ENCODE results near the gene STK16. TPM values are rescaled to one million over a fixed set of nuclear protein-coding genes. Genes with fewer than 3 reads are reported as not detected.

STK16 gene
- total and polyA plus RNA-seq, 12 donors: 12.9 to 26.7 (median 19.7) TPM

- WGBS, 2 donors: 90 to 92% methylated on average over 7 of the region's 7 CpGs
Measured at GRCh38 chr2:219204425-219205164, 40.7 kb upstream of the STK16 start.

GRCh38 chr2:219205165-219205538 is 40.1 kb upstream of the STK16 start:
- Histone ChIP-seq H3K4me3 (no peak overlapping the region), H3K36me3 (peaks cover 0 to 27% (median 17%) of the 10 kb centered on the region in 9 donors), H3K27me3 (no peaks in the 10 kb centered on the region), H3K4me1 (peaks cover 8 to 25% (median 20%) of the 10 kb centered on the region in 9 donors), H3K9me3 (peaks cover 0 to 2% (median 0%) of the 10 kb centered on the region in 11 donors), H3K27ac (no peak overlapping the region)
- TF ChIP-seq, protein P1, sequence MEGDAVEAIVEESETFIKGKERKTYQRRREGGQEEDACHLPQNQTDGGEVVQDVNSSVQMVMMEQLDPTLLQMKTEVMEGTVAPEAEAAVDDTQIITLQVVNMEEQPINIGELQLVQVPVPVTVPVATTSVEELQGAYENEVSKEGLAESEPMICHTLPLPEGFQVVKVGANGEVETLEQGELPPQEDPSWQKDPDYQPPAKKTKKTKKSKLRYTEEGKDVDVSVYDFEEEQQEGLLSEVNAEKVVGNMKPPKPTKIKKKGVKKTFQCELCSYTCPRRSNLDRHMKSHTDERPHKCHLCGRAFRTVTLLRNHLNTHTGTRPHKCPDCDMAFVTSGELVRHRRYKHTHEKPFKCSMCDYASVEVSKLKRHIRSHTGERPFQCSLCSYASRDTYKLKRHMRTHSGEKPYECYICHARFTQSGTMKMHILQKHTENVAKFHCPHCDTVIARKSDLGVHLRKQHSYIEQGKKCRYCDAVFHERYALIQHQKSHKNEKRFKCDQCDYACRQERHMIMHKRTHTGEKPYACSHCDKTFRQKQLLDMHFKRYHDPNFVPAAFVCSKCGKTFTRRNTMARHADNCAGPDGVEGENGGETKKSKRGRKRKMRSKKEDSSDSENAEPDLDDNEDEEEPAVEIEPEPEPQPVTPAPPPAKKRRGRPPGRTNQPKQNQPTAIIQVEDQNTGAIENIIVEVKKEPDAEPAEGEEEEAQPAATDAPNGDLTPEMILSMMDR (IDR thresholded peaks at IDR 0.05): no peak
- ATAC-seq: no peak
- intact Hi-C loops (cut with DNase I): loop anchor here in 2 of 10 donors (5.0 kb wide), 2 partner anchors 33 to 43 kb away; partner anchors contain the start of genes NHEJ1 (in 1 of the 2) and SLC23A3 (in 1 of the 2)
- DNase-seq: no peak
- WGBS, 2 donors: 84 to 86% methylated on average over 5 of the region's 5 CpGs

More at GRCh38 chr2:219204425-219205164, 40.7 kb upstream of the STK16 start:
- intact Hi-C loops (cut with DNase I): loop anchor here in 2 of 10 donors (5.0 kb wide), 2 partner anchors 32 to 42 kb away; partner anchors contain the start of genes NHEJ1 (in 1 of the 2) and SLC23A3 (in 1 of the 2)
- TF ChIP-seq, protein P1 (IDR thresholded peaks at IDR 0.05): no peak
- no peak overlapping the region for H3K4me3 ChIP-seq
- peaks cover 8 to 25% (median 20%) of the 10 kb centered on the region in 9 donors for H3K4me1 ChIP-seq
- ATAC-seq: no peak
- peaks cover 0 to 21% (median 12%) of the 10 kb centered on the region in 9 donors for H3K36me3 ChIP-seq
- H3K27me3 ChIP-seq: peaks cover 0 to 2% (median 0%) of the 10 kb centered on the region in 7 donors
- no peak overlapping the region for H3K27ac ChIP-seq
- DNase-seq: no peak
- peaks cover 0 to 2% (median 0%) of the 10 kb centered on the region in 11 donors for H3K9me3 ChIP-seq

- peak overlapping the region; percentile 80 to 99 (median 95) for H3K27ac ChIP-seq
- H3K4me1 ChIP-seq: peaks cover 8 to 25% (median 20%) of the 10 kb centered on the region in 9 donors
- H3K4me3 ChIP-seq: peak overlapping the region; percentile 33 to 82 (median 70)
- 17 to 20% methylated on average over 7 of the region's 7 CpGs for whole genome bisulfite sequencing, 2 donors
- TF ChIP-seq, protein P1 (IDR thresholded peaks at IDR 0.05): no peak
- H3K9me3 ChIP-seq: peaks cover 0 to 2% (median 0%) of the 10 kb centered on the region in 11 donors
- intact Hi-C loops (cut with DNase I): loop anchor here in 7 of 10 donors (1.0 to 5.0 kb wide), 9 partner anchors 12 to 73 kb away; partner anchors contain the start of genes CNPPD1 (in 2 of the 7), NHEJ1 (in 2 of the 7), ABCB6 (in 1 of the 7) and DNAJB2 (in 1 of the 7)
- ATAC-seq: no peak
- peaks cover 0 to 35% (median 17%) of the 10 kb centered on the region in 9 donors for H3K36me3 ChIP-seq
- DNase-seq: no peak
- H3K27me3 ChIP-seq: no peaks in the 10 kb centered on the region
Measured at GRCh38 chr2:219205981-219206327, 39.3 kb upstream of the STK16 start.

DNA sequence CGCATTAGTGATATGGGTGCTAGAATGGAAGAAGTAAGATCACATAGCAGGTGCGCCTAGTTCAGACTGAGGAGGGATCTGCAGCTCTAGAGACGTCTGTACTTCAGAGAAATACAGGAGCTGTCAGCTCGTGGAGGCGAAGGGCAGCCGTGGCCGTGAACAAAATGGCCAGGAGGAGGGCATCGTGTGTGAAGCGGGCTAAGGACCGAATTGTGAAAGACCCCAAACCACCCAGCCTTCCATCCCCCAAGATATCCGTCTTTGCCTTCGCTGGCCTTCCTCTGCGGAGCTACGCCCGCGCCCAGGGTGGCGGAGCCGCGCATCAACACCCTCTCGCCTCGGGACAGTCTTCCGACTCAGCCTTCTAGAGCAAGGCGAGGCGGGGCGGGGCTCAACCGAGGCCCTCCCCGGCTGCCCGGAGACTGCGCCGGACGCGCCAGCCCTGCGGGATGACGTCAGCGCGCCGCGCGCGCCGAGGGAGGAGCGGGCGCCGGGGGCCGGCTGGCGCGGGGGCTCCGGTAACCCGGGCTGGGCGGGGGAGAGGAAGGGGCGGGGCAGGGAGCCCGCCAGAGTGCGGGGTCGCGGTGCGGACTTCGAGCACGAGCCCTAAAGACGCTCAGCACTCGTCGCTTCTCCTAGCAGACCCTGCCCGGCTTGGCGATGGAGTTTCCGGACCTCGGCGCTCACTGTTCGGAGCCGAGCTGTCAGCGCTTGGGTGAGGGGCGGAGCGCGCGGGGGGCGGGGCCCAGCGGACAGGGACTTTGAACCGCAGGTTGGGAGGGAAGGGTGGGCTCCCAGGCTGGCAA is 38.7 kb upstream of the STK16 start, which contains the start of gene ZFAND2B:
ZFAND2B (plus strand) TSS at position 455 of the 806 bp plus-strand sequence; CDS start at position 661, 206 bp downstream.
- TF ChIP-seq, protein P1 (IDR thresholded peaks at IDR 0.05): peak in 1 of 9 donors; percentile 7
- intact Hi-C loops (cut with DNase I): loop anchor here in 7 of 10 donors (1.0 to 5.0 kb wide), 9 partner anchors 12 to 72 kb away; partner anchors contain the start of genes CNPPD1 (in 2 of the 7), NHEJ1 (in 2 of the 7), ABCB6 (in 1 of the 7) and DNAJB2 (in 1 of the 7)
- H3K36me3 ChIP-seq: peaks cover 0 to 40% (median 17%) of the 10 kb centered on the region in 9 donors
- H3K27me3 ChIP-seq: no peaks in the 10 kb centered on the region
- DNase-seq (peak; percentile 94 to 96), ATAC-seq (peak; percentile 97 to 99 (median 98))
- H3K9me3 ChIP-seq: peaks cover 0 to 2% (median 0%) of the 10 kb centered on the region in 11 donors
- peaks cover 8 to 30% (median 20%) of the 10 kb centered on the region in 9 donors for H3K4me1 ChIP-seq
- H3K27ac ChIP-seq: peak within 1 kb of the TSS; percentile 80 to 99 (median 95)
- H3K4me3 ChIP-seq: peak within 1 kb of the TSS; percentile 33 to 82 (median 70)
- WGBS, 2 donors: 0 to 1% methylated on average over 48 to 75 of the region's 76 CpGs

Data from heart right ventricle (tissue), 16 donors.